Measurements from ENCODE around the gene OBSCN. TPM values are rescaled to one million over a fixed set of nuclear protein-coding genes. Genes with fewer than 3 reads are reported as not detected.

OBSCN gene
- total and polyA plus RNA-seq, 7 experiments from 2014 or later, result 1.3 to 132 (median 76.4) TPM

DNA sequence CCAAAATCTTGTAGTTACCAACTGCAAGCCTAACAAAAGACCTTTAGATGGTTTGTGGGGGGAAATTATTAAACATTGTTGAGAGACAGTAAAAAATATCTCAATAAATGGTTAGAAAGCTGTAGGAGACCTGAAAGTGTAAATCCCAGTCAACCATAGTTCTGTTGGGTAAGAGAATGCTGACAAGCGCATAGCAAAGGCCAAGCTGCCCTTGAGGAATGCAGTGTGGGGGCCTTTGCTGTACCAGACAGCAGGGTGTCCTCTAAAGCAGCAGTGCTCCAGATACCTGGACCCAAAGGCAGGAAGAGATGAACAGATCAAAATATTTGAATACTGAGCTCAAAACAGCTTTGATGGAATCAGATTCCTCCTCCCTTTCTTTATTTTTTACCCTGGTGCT is 54.6 kb downstream of the OBSCN start:
- ATAC-seq (no peak), DNase-seq (no peak)
- no peaks in the 10 kb centered on the region for H3K27me3 ChIP-seq (ENCODE audit: control insufficient read depth in 2 of 2, insufficient read depth in 2 of 2, low read length in 2 of 2)
- Mint-ChIP-seq H3K4me1 (peaks cover 0 to 5% (median 0%) of the 10 kb centered on the region in 7 donors), H3K4me3 (no peak overlapping the region), H3K27ac (no peak overlapping the region), H3K9me3 (peaks cover 0 to 14% (median 5%) of the 10 kb centered on the region in 11 donors), H3K27me3 (no peaks in the 10 kb centered on the region), H3K36me3 (peaks cover 8 to 61% (median 33%) of the 10 kb centered on the region in 5 donors)
- no peaks in the 10 kb centered on the region for H3K4me1 ChIP-seq (ENCODE audit: control insufficient read depth in 2 of 2, insufficient read depth in 2 of 2, low read length in 2 of 2)
- no peak overlapping the region for H3K4me3 ChIP-seq (ENCODE audit: low read length)
- CTCF ChIA-PET, result no interaction called here
- peaks cover 0 to 37% (median 2%) of the 10 kb centered on the region in 3 experiments for H3K36me3 ChIP-seq (ENCODE audit: control insufficient read depth in 2 of 3, insufficient read depth in 3 of 3, low read length in 3 of 3)
- no peak overlapping the region for H3K27ac ChIP-seq (ENCODE audit: low read depth, low read length)
- POLR2A ChIA-PET, result no interaction called here
- peaks cover 0 to 9% (median 0%) of the 10 kb centered on the region in 3 experiments for H3K9me3 ChIP-seq (ENCODE audit: control insufficient read depth in 2 of 3, low read length in 3 of 3)
- intact Hi-C loops (cut with micrococcal nuclease), result no loop called here

DNA sequence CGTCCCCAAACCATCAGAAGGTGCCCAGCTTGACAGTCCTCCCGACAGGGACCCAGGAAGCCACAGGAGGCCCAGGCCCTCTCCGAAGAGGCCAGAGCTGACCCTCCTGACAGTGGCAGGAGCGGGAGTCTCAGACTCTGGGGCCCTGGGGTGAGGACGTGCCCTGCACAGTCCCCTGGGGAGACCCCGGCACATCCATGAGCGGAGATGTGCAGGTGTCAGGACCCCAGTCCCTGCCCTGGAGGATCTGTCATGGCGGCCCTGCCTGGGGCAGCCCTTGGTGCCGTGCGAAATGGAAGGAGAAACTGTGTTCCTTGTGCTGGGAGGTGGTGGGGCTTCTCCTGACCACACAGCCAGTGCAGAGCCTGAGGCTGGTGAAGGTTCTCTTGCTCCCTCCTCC is 55.8 kb downstream of the OBSCN start:
- no peak overlapping the region for H3K4me3 Mint-ChIP-seq
- DNase-seq (no peak), ATAC-seq (no peak)
- no peaks in the 10 kb centered on the region for H3K27me3 Mint-ChIP-seq
- peaks cover 0 to 9% (median 0%) of the 10 kb centered on the region in 3 experiments for H3K9me3 ChIP-seq (ENCODE audit: control insufficient read depth in 2 of 3, low read length in 3 of 3)
- no peaks in the 10 kb centered on the region for H3K27me3 ChIP-seq (ENCODE audit: control insufficient read depth in 2 of 2, insufficient read depth in 2 of 2, low read length in 2 of 2)
- no peak overlapping the region for H3K4me3 ChIP-seq (ENCODE audit: low read length)
- H3K27ac ChIP-seq (ENCODE audit: low read depth, low read length), result no peak overlapping the region
- intact Hi-C loops (cut with micrococcal nuclease), result loop anchor here in 1 of 2 donors (2.0 kb wide), 1 partner anchor 251 kb away; no protein-coding TSS in a partner anchor
- H3K4me1 ChIP-seq (ENCODE audit: control insufficient read depth in 2 of 2, insufficient read depth in 2 of 2, low read length in 2 of 2), result no peaks in the 10 kb centered on the region
- peaks cover 0 to 5% (median 0%) of the 10 kb centered on the region in 7 donors for H3K4me1 Mint-ChIP-seq
- peaks cover 0 to 14% (median 5%) of the 10 kb centered on the region in 11 donors for H3K9me3 Mint-ChIP-seq
- H3K36me3 Mint-ChIP-seq, result peaks cover 8 to 55% (median 22%) of the 10 kb centered on the region in 5 donors
- peaks cover 0 to 39% (median 2%) of the 10 kb centered on the region in 3 experiments for H3K36me3 ChIP-seq (ENCODE audit: control insufficient read depth in 2 of 3, insufficient read depth in 3 of 3, low read length in 3 of 3)
- CTCF ChIA-PET, result no interaction called here
- POLR2A ChIA-PET, result interaction anchor here (0.6 kb wide), 1 partner anchor 116 kb away, joined by 3 read pairs; no protein-coding TSS in a partner anchor
- H3K27ac Mint-ChIP-seq, result no peak overlapping the region

DNA sequence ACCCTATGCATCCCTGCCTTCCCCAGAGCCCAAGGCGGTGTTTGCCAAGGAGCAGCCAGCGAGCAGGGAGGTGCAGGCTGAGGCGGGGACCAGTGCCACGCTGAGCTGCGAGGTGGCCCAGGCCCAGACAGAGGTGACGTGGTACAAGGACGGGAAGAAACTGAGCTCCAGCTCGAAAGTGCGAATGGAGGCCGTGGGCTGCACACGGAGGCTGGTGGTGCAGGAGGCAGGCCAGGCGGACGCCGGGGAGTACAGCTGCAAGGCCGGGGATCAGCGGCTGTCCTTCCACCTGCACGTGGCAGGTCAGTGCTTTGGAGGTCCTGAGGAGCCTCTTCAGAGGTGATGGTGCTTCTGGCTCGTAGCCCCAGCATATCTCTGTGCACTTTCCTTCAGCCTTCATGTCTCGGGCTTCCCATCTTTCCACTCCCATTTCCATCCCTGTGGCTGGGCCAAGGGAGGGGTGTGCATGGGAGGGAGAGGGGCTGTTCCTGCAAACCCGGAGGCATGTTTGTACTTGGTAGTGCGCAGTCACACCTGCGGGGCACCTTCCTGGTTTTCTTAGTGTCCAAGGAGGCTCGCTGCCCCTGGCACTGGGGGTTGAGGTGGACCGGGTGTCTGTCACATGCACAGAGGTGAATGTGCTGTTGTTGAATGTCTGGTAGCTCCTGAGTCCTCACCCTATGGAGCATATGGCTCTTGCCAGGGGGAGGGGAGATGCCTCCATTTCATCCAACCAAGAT is 56.4 kb downstream of the OBSCN start:
- H3K27ac Mint-ChIP-seq, result no peak overlapping the region
- peaks cover 0 to 39% (median 2%) of the 10 kb centered on the region in 3 experiments for H3K36me3 ChIP-seq (ENCODE audit: control insufficient read depth in 2 of 3, insufficient read depth in 3 of 3, low read length in 3 of 3)
- H3K27ac ChIP-seq (ENCODE audit: low read depth, low read length), result no peak overlapping the region

DNA sequence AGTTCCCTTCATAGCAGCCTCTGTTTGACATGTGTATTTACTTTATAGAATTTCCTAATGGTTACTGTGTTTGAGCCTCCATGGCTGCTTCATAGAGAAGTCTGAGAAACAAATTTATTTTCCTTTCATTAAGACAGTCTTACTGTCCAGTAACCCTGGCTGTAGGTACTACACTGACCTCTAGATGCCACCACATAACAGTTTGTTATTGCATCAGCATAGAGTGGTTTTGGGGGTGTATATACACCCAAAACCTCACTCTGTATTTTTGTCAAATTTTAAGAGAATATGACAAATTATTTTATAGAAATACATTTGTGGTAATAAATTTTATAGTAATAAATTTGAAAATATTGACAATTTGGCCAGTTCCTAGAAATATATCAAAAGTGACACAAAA is 57.3 kb downstream of the OBSCN start:
- H3K27ac Mint-ChIP-seq, result no peak overlapping the region
- POLR2A ChIA-PET, result no interaction called here
- no peaks in the 10 kb centered on the region for H3K4me1 ChIP-seq (ENCODE audit: control insufficient read depth in 2 of 2, insufficient read depth in 2 of 2, low read length in 2 of 2)
- peaks cover 0 to 5% (median 0%) of the 10 kb centered on the region in 7 donors for H3K4me1 Mint-ChIP-seq
- peaks cover 8 to 43% (median 19%) of the 10 kb centered on the region in 5 donors for H3K36me3 Mint-ChIP-seq
- no peak overlapping the region for H3K4me3 ChIP-seq (ENCODE audit: low read length)
- H3K36me3 ChIP-seq (ENCODE audit: control insufficient read depth in 2 of 3, insufficient read depth in 3 of 3, low read length in 3 of 3), result peaks cover 0 to 30% (median 2%) of the 10 kb centered on the region in 3 experiments
- H3K27me3 ChIP-seq (ENCODE audit: control insufficient read depth in 2 of 2, insufficient read depth in 2 of 2, low read length in 2 of 2), result no peaks in the 10 kb centered on the region
- no peak overlapping the region for H3K27ac ChIP-seq (ENCODE audit: low read depth, low read length)
- H3K4me3 Mint-ChIP-seq, result no peak overlapping the region
- peak in 1 of 9 donors; percentile 2 for DNase-seq
- intact Hi-C loops (cut with micrococcal nuclease), result loop anchor here in 1 of 2 donors (2.0 kb wide), 1 partner anchor 250 kb away; no protein-coding TSS in a partner anchor
- H3K9me3 ChIP-seq (ENCODE audit: control insufficient read depth in 2 of 3, low read length in 3 of 3), result peaks cover 0 to 9% (median 0%) of the 10 kb centered on the region in 3 experiments
- no peaks in the 10 kb centered on the region for H3K27me3 Mint-ChIP-seq
- H3K9me3 Mint-ChIP-seq, result peaks cover 0 to 14% (median 5%) of the 10 kb centered on the region in 11 donors
- CTCF ChIA-PET, result no interaction called here
- ATAC-seq, result no peak

More for the DNA sequence above, 56.4 kb downstream of the OBSCN start:
- POLR2A ChIA-PET, result no interaction called here
- DNase-seq (no peak), ATAC-seq (no peak)
- no peak overlapping the region for H3K4me3 ChIP-seq (ENCODE audit: low read length)
- H3K27me3 Mint-ChIP-seq, result no peaks in the 10 kb centered on the region
- H3K27me3 ChIP-seq (ENCODE audit: control insufficient read depth in 2 of 2, insufficient read depth in 2 of 2, low read length in 2 of 2), result no peaks in the 10 kb centered on the region
- H3K4me1 ChIP-seq (ENCODE audit: control insufficient read depth in 2 of 2, insufficient read depth in 2 of 2, low read length in 2 of 2), result no peaks in the 10 kb centered on the region
- H3K9me3 Mint-ChIP-seq, result peaks cover 0 to 14% (median 5%) of the 10 kb centered on the region in 11 donors
- peaks cover 0 to 5% (median 0%) of the 10 kb centered on the region in 7 donors for H3K4me1 Mint-ChIP-seq
- intact Hi-C loops (cut with micrococcal nuclease), result loop anchor here in 1 of 2 donors (2.0 kb wide), 1 partner anchor 251 kb away; no protein-coding TSS in a partner anchor
- CTCF ChIA-PET, result no interaction called here
- H3K36me3 Mint-ChIP-seq, result peaks cover 8 to 52% (median 19%) of the 10 kb centered on the region in 5 donors
- peaks cover 0 to 9% (median 0%) of the 10 kb centered on the region in 3 experiments for H3K9me3 ChIP-seq (ENCODE audit: control insufficient read depth in 2 of 3, low read length in 3 of 3)
- H3K4me3 Mint-ChIP-seq, result no peak overlapping the region

DNA sequence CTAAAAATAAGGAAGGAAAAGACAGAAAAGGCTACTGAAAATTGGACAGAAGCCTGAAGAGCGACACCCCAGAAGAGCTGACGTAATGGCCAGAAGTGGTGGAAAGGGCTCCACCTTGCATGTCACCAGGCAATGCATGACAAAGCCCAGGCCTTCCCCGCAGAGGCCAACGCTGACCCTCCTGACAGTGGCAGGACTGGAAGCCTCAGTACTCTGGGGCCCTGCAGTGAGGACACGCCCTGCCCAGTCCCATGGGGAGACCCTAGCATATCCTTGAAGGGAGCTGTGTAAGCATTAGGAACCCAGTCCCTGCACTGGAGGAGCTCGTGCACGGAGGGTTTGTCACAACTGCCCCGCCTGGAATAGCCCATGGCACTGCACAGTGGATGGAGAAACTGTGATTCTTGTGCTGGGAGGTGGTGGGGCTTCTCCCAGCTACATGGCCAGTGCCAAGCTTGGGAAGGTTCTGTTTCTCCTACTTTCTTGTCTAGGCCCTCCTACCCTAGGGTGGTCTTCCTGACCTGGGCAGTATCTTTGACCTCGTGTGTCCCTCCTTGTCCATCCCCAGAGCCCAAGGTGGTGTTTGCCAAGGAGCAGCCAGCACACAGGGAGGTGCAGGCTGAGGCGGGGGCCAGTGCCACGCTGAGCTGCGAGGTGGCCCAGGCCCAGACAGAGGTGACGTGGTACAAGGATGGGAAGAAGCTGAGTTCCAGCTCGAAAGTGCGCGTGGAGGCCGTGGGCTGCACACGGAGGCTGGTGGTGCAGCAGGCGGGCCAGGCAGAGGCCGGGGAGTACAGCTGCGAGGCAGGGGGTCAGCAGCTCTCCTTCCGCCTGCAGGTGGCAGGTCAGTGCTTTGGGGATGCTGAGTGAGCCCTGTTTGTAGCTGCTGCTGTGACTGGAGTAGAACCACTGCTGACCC is 60.4 kb downstream of the OBSCN start:
- Mint-ChIP-seq H3K36me3 (peaks cover 0 to 18% (median 0%) of the 10 kb centered on the region in 5 donors), H3K9me3 (peaks cover 0 to 2% (median 0%) of the 10 kb centered on the region in 11 donors), H3K27ac (no peak overlapping the region), H3K4me1 (peaks cover 0 to 15% (median 9%) of the 10 kb centered on the region in 7 donors), H3K27me3 (no peaks in the 10 kb centered on the region), H3K4me3 (no peak overlapping the region)
- ChIA-PET CTCF (no interaction called here), POLR2A (interaction anchor here (0.7 kb wide), 1 partner anchor 218 kb away, joined by 3 read pairs; no protein-coding TSS in a partner anchor)
- intact Hi-C loops (cut with micrococcal nuclease), result no loop called here
- H3K27me3 ChIP-seq (ENCODE audit: control insufficient read depth in 2 of 2, insufficient read depth in 2 of 2, low read length in 2 of 2), result no peaks in the 10 kb centered on the region
- H3K36me3 ChIP-seq (ENCODE audit: control insufficient read depth in 2 of 3, insufficient read depth in 3 of 3, low read length in 3 of 3), result peaks cover 0 to 14% (median 2%) of the 10 kb centered on the region in 3 experiments
- no peaks in the 10 kb centered on the region for H3K4me1 ChIP-seq (ENCODE audit: control insufficient read depth in 2 of 2, insufficient read depth in 2 of 2, low read length in 2 of 2)
- H3K4me3 ChIP-seq (ENCODE audit: low read length), result no peak overlapping the region
- no peak overlapping the region for H3K27ac ChIP-seq (ENCODE audit: low read depth, low read length)
- DNase-seq (peak in 1 of 9 donors; percentile 2), ATAC-seq (no peak)
- no peaks in the 10 kb centered on the region for H3K9me3 ChIP-seq (ENCODE audit: control insufficient read depth in 2 of 3, low read length in 3 of 3)

DNA sequence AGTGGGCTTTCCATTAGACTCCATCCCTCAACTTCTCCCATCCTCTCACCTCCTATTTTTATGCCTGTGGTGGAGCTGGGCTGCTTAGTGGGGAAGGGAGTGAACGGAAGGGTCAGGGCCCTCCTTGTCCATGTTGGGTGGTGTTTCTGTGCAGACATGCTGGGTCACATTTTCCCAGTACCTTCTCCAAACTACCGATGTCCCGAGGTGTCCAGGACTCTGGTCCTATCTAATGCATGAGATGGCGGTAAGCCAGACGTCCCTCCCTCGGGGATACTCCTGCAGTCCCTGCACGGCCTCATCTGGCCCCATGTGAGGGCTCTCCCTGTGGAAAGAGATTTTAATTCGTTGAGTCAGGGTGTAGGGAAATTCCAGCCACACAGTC is 61.0 kb downstream of the OBSCN start:
- H3K9me3 Mint-ChIP-seq, result peaks cover 0 to 2% (median 0%) of the 10 kb centered on the region in 11 donors
- Histone ChIP-seq H3K4me1 (ENCODE audit: control insufficient read depth in 2 of 2, insufficient read depth in 2 of 2, low read length in 2 of 2) (no peaks in the 10 kb centered on the region), H3K9me3 (ENCODE audit: control insufficient read depth in 2 of 3, low read length in 3 of 3) (no peaks in the 10 kb centered on the region), H3K36me3 (ENCODE audit: control insufficient read depth in 2 of 3, insufficient read depth in 3 of 3, low read length in 3 of 3) (peaks cover 0 to 14% (median 2%) of the 10 kb centered on the region in 3 experiments), H3K4me3 (ENCODE audit: low read length) (no peak overlapping the region), H3K27ac (ENCODE audit: low read depth, low read length) (no peak overlapping the region), H3K27me3 (ENCODE audit: control insufficient read depth in 2 of 2, insufficient read depth in 2 of 2, low read length in 2 of 2) (no peaks in the 10 kb centered on the region)
- peaks cover 0 to 17% (median 0%) of the 10 kb centered on the region in 5 donors for H3K36me3 Mint-ChIP-seq
- H3K4me1 Mint-ChIP-seq, result peaks cover 0 to 15% (median 9%) of the 10 kb centered on the region in 7 donors
- DNase-seq (peak in 1 of 9 donors; percentile 6), ATAC-seq (no peak)
- ChIA-PET CTCF (no interaction called here), POLR2A (no interaction called here)
- intact Hi-C loops (cut with micrococcal nuclease), result no loop called here
- no peak overlapping the region for H3K4me3 Mint-ChIP-seq
- no peaks in the 10 kb centered on the region for H3K27me3 Mint-ChIP-seq
- no peak overlapping the region for H3K27ac Mint-ChIP-seq

Measured in naive thymus-derived CD4-positive, alpha-beta T cell (primary cell).